Sigmoid colon (tissue), 4 donors: ENCODE results near the gene ANKRD6.

Experiments
- POLR2A ChIP-seq, 2 donors: fragments of 450-650 bp; IDR thresholded peaks; one replicate each; pipeline ENCODE4 v1.6.1; 2016; ENCODE audit warnings: antibody characterized with exemption in 2 of 2, mild to moderate bottlenecking in 2 of 2, moderate library complexity in 2 of 2
- POLR2AphosphoS5 ChIP-seq, 4 donors: sonication (generic); formaldehyde crosslinking; IDR thresholded peaks; one replicate each; pipeline ENCODE4 v1.6.1; 2017; ENCODE audit warnings: antibody characterized with exemption in 4 of 4

GRCh38 chr6:89458704-89459103 lies 25.8 kb downstream of the ANKRD6 start:
- no peak for TF ChIP-seq POLR2AphosphoS5 (IDR thresholded peaks at IDR 0.05)
- no peak for TF ChIP-seq POLR2A (IDR thresholded peaks at IDR 0.05)
